K562 (cell line): Measurements from ENCODE around the gene SUPT5H. TPM values are rescaled to one million over a fixed set of nuclear protein-coding genes. Genes with fewer than 3 reads are reported as not detected.

Experiments
- CBFA2T2 ChIP-seq: fragments of 450-650 bp; conservative IDR thresholded peaks from 2 replicates; pipeline ENCODE4 v1.6.1; 2017; ENCODE audit warnings: mild to moderate bottlenecking
- CEBPB ChIP-seq: fragments of 450-650 bp; IDR thresholded peaks from 2 replicates; pipeline ENCODE4 v1.6.1; 2016; ENCODE audit warnings: missing genetic modification characterization, missing compliant biosample characterization
- ELF4 ChIP-seq: fragments of 450-650 bp; formaldehyde crosslinking; IDR thresholded peaks from 2 replicates; pipeline ENCODE4 v1.4.0; 2022; ENCODE audit warnings: missing genetic modification characterization
- HMG20A ChIP-seq: fragments of 450-650 bp; formaldehyde crosslinking; conservative IDR thresholded peaks from 2 replicates; pipeline ENCODE4 v1.4.0; 2020; ENCODE audit warnings: mild to moderate bottlenecking, mixed read lengths
- KAT7 ChIP-seq: sonication (generic); formaldehyde crosslinking; IDR thresholded peaks from 2 replicates; pipeline ENCODE4 v1.8.0; 2022; ENCODE audit warnings: missing genetic modification reagents, mild to moderate bottlenecking, borderline replicate concordance
- MAZ ChIP-seq, 2 experiments: fragments of 450-650 bp in 1 of 2; sonication (generic) in 1 of 2; formaldehyde crosslinking; IDR thresholded peaks in 1 of 2; conservative IDR thresholded peaks in 1 of 2; 2 replicates each; pipeline versions ENCODE4 v1.4.0 to v1.5.0; 2020; ENCODE audit warnings: mild to moderate bottlenecking in 1 of 2, missing genetic modification reagents in 1 of 2
- NCOA1 ChIP-seq: fragments of 450-650 bp; IDR thresholded peaks from 2 replicates; pipeline ENCODE4 v1.6.1; 2016; ENCODE audit warnings: low read depth
- NR3C1 ChIP-seq: sonication (generic); formaldehyde crosslinking; IDR thresholded peaks from 2 replicates; pipeline ENCODE4 v1.8.1; 2022; ENCODE audit warnings: missing genetic modification reagents
- SFPQ ChIP-seq: fragments of 200-400 bp; formaldehyde crosslinking; IDR thresholded peaks from 2 replicates; pipeline ENCODE4 v1.6.1; 2017; ENCODE audit warnings: mild to moderate bottlenecking, low read depth, low read length, moderate library complexity
- TOE1 ChIP-seq, 2 experiments: fragments of 450-650 bp in 1 of 2; sonication (generic) in 1 of 2; formaldehyde crosslinking in 1 of 2; IDR thresholded peaks; 2 replicates each; pipeline versions ENCODE4 v1.7.1 to v1.8.0; 2016 to 2022; ENCODE audit warnings: borderline replicate concordance in 2 of 2, mild to moderate bottlenecking in 2 of 2, antibody characterized with exemption in 1 of 2, inconsistent platforms in 1 of 2, low read depth in 1 of 2, missing genetic modification reagents in 1 of 2, moderate library complexity in 1 of 2
- TSHZ1 ChIP-seq: fragments of 250-450 bp; sonication (Bioruptor Pico); IDR thresholded peaks from 2 replicates; pipeline ENCODE4 v1.4.0; 2020; ENCODE audit warnings: mild to moderate bottlenecking, moderate library complexity
- U2AF1 ChIP-seq: fragments of 200-400 bp; formaldehyde crosslinking; optimal IDR thresholded peaks from 2 replicates; pipeline ENCODE3; 2017; ENCODE audit warnings: mild to moderate bottlenecking, low read depth, low read length, moderate library complexity
- ZBTB12 ChIP-seq: fragments of 250-450 bp; sonication (Bioruptor Pico); IDR thresholded peaks from 2 replicates; pipeline ENCODE4 v1.4.0; 2020
- ZKSCAN1 ChIP-seq: fragments of 150-350 bp; IDR thresholded peaks from 2 replicates; pipeline ENCODE4 v1.6.1; 2016; ENCODE audit warnings: low read depth, low read length
- ZNF384 ChIP-seq: IDR thresholded peaks from 2 replicates; pipeline ENCODE4 v1.6.1; 2012; ENCODE audit warnings: low read depth, low read length, improper control_type of control experiment
- ZNF395 ChIP-seq: fragments of 200-800 bp; sonication (Bioruptor generic); IDR thresholded peaks from 2 replicates; pipeline ENCODE4 v1.6.1; 2017; ENCODE audit warnings: missing genetic modification characterization, missing compliant biosample characterization
- ZNF586 ChIP-seq: fragments of 450-650 bp; formaldehyde crosslinking; conservative IDR thresholded peaks from 2 replicates; pipeline ENCODE4 v1.4.0; 2020; ENCODE audit warnings: mild to moderate bottlenecking, moderate library complexity
- ZSCAN32 ChIP-seq: fragments of 450-650 bp; formaldehyde crosslinking; IDR thresholded peaks from 2 replicates; pipeline ENCODE4 v1.4.0; 2020; ENCODE audit warnings: mild to moderate bottlenecking, moderate library complexity
- polyA plus RNA-seq, 8 experiments: library from polyadenylated mRNA; depleted of rRNA in 4 of 8; stranded (reverse) in 5 of 8; unstranded in 3 of 8; fragments of >200 nt; fragmentation: Nextera tagmentation in 2 of 8; fragmentation: Illumina TruSeq in 1 of 8; extraction: Ambion mirVana in 2 of 8; extraction: Trizol in 1 of 8; gene quantifications; 2 replicates each; pipeline versions ENCODE4 v1.2.1 to v1.2.3, GENCODE V29; 2011 to 2014; ENCODE audit warnings: inconsistent platforms in 1 of 8, missing spikeins in 1 of 8
- total RNA-seq, 7 experiments: library from RNA; depleted of rRNA in 6 of 7; stranded (reverse); fragments of >200 nt in 6 of 7; fragmentation: Illumina TruSeq in 2 of 7; extraction: Trizol in 2 of 7; gene quantifications; 2 replicates each; pipeline versions ENCODE4 v1.2.1 to v1.2.3, GENCODE V29; 2011 to 2021; ENCODE audit warnings: low replicate concordance in 1 of 7

The SUPT5H gene
- total and polyA plus RNA-seq, 9 of the 15 experiments (the other 6 are each of a cell fraction or from before 2014, with no cell fraction given), result 13.3 to 85.9 (median 35.9) TPM

- no peak for TF ChIP-seq TSHZ1 (CRISPR knock-in tag)
- TF ChIP-seq TOE1 (IDR thresholded peaks at IDR 0.05; ENCODE audit: borderline replicate concordance), result peak; percentile 91
- TF ChIP-seq TOE1 (CRISPR knock-in tag; IDR thresholded peaks at IDR 0.05; ENCODE audit: borderline replicate concordance, low read depth), result no peak
- TF ChIP-seq CEBPB (tag), result 0 out of 2 replicates have a peak, but pooled peaks have one; percentile 25
- no peak for TF ChIP-seq ZNF586
- no peak for TF ChIP-seq HMG20A
- no peak for TF ChIP-seq SFPQ
- no peak for TF ChIP-seq U2AF1
- TF ChIP-seq ZKSCAN1, result peak; percentile 22; the same call in 1 of the 2 replicates
- peak; percentile 80 for TF ChIP-seq ZBTB12 (CRISPR knock-in tag)
- no peak for TF ChIP-seq ELF4 (CRISPR knock-in tag)
- TF ChIP-seq ZNF395 (CRISPR knock-in tag), result no peak
- no peak for TF ChIP-seq NCOA1
- no peak for TF ChIP-seq ZSCAN32 (CRISPR knock-in tag)
- TF ChIP-seq NR3C1, result peak; percentile 68; the same call in 1 of the 2 replicates
- no peak for TF ChIP-seq KAT7 (CRISPR knock-in tag)
- TF ChIP-seq MAZ (CRISPR knock-in tag; conservative IDR thresholded peaks at IDR 0.05 in 1 of 2, IDR thresholded peaks at IDR 0.05 in 1 of 2), result peak; percentile 82 to 93
- peak; percentile 48; the same call in 1 of the 2 replicates for TF ChIP-seq ZNF384
- TF ChIP-seq CBFA2T2, result no peak
These were observed 35.2 kb downstream of the SUPT5H start, which contains the start of gene TIMM50 (continued) for GRCh38 chr19:39480337-39481228.
